Stimulated activated naive CD8-positive, alpha-beta T cell treated with anti-CD3 and anti-CD28 coated beads, Interleukin-15, Interleukin-2, amounts not matched to agents 100 U/mL and 50 U/mL, for 24 hours (primary cell): Measurements from ENCODE around the gene CLDN7.

Source experiments
- ATAC-seq: fragments of 150-1000 bp; cut with Tn5 transposase; one replicate; pipeline ENCODE4 v1.10.0; 2021
- DNase-seq: peaks from one replicate; pipeline ENCODE4 v3.0.0; 2021

CLDN7 gene

DNA sequence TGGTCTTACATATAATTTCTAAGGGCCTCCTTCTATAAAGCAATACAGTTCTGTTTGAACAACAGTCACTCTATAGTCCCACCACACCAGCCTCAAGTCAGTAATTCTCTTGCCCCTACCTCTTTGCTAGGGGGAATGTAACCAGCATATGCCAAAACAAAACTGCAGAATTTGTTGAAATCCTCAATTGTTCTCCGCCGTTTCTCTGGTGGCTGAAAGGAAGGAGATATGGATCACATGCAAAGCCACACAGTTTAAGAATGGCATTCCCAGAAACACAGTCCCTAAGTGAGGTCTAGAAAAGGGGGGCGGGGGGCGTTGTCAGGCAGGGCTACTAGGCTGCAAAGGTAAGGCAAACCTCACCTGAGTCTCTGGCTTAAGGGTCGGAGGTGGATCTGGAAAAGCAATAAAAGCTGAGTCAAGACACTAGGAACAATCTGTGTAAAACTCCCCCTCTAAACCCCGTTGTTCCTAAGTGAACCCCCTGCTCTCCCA, 25.0 kb downstream of the CLDN7 start:
- ATAC-seq, result no peak
- DNase-seq, result no peak

DNA sequence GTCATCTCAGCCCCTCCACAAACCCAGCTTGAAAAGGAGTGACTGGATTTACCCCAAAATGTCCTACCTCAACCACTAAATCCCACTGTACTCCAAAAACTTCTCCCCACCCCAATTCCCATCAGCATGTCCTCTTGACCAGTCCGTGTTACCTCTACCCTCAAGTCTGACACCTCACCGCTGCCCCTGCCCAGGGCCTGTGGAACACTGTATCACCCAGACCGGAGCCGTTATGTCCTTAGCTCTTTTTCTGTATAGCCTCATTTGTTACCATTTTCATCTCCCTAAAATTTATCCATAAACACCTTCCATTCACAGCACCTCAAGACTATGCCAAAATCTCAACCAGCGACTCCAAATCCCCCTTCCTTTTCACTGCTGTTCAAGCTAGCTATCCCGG, 25.5 kb downstream of the CLDN7 start:
- DNase-seq, result no peak
- no peak for ATAC-seq

DNA sequence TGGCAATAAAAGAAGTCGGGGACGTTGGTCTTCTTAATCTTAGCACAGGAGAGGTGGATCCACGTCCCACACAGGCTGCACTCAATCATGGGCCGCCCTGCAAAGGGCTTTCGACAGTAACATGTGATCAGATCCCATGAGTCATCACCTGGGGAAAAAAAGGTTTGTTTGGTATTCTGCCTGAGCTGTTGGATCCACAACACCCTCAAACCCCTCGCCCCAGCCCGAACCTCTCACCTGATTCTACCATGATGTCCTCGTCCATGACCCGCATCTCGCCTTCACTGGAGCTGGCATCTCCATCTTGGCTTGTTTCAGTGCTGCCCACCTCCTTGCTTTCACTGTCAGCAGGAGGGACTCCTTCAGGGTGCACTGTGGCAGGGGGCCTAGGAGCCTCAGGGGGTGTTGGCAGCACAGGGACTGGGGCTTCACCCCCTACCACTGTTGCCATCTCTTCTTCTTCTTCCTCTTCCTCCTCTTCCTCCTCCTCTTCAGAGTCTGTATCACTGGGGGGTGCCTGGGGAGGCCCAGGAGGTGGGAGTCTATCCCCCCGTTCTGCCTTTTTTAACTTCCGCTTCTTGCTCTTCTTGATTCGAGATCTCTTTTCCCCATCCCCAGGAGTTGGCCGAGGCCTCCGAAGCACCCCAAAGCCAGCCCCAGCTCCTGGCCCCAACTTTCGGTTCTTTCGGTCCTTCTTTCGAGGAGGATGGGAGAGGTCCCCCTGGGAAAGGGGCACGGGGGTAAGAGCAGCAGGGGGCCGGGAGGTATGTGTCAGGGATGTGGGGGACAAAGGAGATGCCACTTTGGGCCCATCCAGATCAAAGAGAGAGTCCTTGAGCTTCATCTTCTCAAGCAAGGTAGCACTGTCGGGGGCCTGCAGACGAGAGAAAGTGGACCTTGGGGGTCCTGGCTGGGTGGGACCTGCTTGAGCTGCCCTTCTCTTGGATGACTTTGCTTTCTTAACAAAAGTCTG, 26.3 kb downstream of the CLDN7 start:
- no peak for ATAC-seq

DNA sequence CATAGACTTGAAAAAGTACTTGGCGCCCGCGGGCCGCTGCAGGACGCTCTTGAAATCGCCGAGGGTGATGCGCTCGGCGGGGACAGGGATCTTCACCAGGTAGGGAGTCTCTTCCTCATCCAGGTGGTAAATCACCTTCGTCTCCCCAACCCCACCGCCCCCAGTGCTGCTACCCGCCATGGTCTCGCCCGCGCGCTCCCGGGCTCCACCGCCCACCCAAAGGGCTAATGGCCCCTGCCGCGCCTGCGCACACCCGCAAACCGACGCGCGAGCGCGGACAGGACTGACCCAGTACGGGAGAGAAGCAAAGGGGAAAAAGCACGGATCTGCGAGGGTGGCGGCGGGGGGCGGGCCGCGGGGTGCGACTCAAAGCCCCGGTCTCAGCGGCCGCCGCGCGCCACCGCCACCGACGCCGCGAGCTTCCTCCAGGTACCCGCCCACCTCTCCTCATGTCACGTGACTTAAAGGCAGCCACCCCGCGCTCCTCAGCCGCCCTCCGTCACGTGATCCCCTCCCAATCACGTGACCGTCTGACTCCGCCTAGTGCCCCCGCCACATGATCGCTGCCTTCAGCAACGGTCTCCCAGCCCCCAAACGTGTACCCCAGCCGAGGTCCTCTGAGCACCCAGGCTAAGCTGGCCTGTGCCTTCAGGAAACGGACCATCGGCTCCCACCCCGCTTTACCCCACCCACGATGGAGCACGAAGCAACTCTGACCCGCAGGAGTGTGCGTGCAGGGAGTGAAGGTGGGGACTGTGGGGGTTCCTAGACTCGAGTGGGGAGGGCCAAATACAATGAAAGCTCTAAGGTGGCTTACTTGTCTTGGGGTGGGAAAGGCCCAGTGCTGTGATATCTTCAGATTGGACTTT, 28.0 kb downstream of the CLDN7 start, which contains the start of gene DVL2:
TSS of gene DVL2 (minus strand) at position 435 of the 869 bp plus-strand sequence. CDS start at position 180, 255 bp downstream.
- ATAC-seq, result peak; percentile 40
- peak; percentile 96 for DNase-seq

More for the DNA sequence above, 26.3 kb downstream of the CLDN7 start:
- no peak for DNase-seq

DNA sequence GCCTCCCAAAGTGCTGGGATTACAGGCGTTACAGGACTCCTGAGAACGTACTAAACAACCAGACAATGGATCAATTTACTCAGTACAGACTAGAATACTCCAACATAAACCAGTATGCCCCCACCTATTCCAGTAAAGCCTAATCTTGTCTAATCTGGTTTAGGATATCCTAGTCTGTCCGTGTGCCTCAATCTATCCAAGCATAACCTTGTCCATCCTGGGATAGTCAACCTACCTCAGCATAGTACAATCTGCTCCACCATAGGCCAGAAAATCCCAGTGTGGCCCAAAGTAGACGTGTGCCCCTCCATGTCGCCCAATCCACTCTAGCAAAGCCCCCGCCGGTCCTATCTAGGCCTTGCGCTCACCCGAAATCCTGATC, 28.6 kb downstream of the CLDN7 start:
- no peak for DNase-seq
- peak; percentile 1 for ATAC-seq

DNA sequence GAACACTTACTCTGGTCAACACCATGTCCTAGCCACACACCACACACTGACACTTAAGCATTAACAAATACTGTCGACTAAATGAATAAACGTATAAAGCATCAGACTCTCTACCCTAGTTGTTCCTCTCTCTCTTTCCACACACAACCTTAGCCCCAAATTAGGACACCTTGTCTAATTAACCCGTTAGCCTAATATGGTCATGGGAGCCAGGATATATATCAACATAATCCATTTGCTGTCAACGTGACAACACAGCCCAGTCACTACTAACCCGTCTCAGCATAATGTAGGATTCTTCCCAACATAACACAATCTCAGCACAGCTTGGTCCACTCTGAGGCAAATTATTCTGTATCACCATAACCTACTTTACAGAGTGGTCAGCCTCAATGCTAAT, 30.2 kb downstream of the CLDN7 start:
- DNase-seq (no peak), ATAC-seq (no peak)

DNA sequence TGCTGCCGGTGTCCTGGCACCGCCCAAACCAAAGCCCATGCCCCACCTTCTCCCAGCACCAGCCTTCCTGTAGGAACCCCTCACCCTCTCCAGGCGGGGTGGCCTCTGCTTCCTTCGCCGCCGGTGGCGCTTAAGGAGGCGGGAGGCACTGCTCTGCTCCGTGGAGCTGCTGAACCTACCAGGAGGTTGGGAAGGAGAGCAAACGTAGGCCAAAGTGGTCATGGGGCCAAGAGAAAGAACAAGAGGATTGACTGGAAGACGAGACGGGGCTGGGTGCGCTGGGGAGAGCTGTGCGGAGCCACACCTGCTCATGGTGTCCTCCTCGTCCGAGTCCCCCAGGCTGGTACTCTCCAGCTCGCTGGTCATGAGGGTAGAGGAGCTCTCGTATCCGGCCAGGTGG, 32.8 kb downstream of the CLDN7 start:
- ATAC-seq, result no peak
- DNase-seq, result no peak

DNA sequence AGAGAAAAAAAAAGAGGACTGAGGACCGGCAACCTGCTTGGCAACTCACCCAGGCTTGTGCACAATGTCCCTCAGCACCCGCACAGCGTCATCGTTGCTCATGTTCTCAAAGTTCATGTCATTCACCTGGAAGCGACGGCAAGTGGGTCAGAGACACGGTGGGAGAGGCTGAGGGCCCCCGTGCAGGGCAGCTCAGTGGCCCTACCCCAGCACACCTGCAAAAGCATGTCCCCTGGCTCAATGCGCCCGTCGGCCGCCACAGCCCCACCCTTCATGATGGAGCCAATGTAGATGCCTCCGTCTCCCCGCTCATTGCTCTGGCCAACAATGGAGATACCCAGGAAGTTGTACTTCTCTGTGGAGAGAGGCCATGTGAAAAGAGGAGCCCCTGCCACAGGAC, 33.4 kb downstream of the CLDN7 start:
- ATAC-seq (no peak), DNase-seq (no peak)

DNA sequence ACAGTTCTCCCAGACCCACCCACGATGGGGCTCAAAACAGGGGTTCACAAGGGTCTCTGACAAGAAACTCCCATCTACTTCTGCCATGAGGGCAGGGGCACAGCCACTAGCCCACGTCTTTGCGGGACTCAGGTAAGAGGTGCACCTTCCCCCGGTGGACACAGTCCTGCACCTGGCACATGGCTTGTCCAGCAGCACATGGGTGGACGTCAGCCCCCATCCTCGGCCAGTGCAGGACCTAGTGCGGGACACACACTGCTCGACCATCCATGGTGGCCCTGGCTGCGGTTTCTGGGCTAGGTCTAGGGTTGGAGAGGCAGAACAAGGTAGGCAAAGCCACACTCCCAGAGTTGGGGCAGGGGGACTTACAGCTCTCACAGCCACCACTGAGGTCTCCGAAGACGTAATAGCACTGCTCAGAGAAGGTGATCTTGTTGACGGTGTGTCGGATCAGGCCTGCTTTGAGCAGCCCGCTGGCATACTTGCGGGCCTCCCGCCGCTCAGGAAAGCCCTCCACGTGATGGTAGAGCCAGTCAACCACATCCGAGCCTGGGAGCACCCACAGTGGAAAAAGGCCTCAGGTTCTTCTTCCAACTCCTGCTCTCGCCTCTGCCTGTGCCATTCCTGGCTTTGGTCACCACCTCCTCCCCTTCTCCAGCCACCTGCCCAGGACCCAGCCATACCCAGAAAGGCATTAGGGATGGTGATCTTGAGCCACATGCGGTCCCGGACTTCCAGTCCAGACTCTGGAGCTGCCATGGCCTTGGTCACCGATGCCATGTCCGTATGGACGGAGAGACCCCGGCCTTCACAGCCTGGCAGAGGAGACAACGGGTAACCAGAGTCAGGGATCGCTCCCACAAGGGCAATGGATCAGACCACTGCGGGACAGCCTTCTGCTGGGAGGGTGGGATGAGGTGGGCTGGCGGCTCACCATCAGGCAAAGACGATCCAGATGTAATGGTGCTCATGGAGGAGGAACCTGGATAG, 35.3 kb downstream of the CLDN7 start:
- ATAC-seq (no peak), DNase-seq (no peak)

DNA sequence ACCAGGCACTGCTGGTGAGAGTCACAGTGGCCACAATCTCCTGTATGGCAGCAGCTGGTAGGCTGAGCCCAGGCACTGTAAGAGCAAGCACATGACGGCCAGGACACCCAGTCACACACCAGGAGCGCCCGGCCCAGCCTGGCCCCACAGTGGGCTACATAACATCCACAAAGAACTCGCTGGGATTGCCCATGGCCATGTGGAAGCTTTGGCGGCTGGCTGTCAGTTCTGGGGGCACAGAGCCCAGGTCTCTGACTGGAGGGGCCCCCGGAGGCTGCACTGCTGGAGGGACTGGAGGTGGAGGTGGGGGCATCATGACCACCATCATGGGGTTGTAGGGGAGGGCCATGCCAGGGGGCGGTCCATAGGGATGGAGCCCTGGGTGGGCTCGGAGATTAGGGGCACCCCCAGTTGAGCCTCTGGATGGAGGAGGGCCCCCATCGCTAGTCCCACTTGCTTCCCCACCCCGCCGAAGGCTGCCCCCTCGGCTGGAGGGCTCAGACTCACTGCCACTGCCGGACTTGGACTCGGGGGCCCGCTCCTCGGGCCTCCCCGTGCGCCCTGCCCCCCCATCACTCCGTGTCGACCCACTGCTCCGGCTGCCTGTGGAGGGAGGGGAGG, 36.5 kb downstream of the CLDN7 start:
- DNase-seq, result no peak
- ATAC-seq, result no peak

DNA sequence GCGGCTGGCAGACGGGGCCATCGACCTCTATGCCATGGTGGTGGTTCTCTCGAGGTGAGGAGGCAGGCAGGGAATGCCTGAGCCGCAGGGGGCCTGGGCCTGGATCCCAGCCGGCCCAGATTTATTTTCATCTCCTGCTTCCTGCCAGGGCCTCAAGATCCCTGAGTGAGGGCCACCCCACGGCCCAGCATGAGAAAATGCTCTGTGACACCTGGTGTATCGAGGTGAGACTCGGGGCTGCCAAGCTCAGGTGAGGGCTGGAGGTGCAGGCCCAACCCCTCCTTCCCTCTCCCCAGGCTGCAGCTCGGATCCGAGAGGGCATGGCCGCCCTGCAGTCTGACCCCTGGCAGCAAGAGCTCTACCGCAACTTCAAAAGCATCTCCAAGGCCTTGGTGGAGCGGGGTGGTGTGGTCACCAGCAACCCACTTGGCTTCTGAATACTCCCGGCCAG, 37.6 kb downstream of the CLDN7 start:
- DNase-seq (no peak), ATAC-seq (no peak)

DNA sequence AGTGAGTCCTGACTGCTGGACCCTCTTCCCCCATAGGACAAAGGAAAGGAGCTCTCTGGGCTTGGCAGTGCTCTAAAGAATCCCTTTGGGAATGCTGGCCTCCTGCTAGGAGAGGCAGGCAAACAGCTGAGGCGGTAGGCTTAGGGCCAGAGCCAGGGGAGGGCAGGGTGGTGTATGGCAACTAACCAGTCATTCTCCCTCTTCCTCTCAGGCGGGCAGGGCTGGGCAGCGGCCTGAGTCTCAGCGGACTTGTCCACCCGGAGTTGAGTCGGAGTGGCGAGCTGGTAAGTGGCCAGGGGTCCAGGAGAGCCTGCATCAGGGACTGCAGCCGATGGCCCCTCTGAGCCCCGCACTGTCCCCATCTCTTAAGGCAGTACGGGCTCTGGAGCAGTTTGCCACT, 38.2 kb downstream of the CLDN7 start:
- ATAC-seq (no peak), DNase-seq (no peak)

DNA sequence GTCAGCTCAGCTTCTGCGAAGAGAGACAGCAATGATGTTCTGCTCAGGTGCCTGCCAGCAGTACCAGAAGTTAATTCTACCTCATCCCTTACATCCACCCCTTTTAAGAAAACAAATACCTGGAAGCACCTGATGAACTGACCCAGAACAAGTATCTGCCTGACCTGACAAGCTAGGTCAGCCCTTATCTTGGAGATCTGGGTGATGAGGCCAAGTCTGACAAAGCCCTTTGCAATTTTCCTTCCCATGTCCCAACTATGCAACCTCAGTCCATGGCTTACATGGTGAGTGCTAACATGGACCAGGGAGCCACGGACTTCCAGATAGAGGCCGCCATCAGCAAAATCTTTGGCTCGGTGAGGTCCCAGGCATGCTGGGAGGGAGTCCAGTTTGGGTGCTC, 38.9 kb downstream of the CLDN7 start:
- ATAC-seq, result no peak

DNA sequence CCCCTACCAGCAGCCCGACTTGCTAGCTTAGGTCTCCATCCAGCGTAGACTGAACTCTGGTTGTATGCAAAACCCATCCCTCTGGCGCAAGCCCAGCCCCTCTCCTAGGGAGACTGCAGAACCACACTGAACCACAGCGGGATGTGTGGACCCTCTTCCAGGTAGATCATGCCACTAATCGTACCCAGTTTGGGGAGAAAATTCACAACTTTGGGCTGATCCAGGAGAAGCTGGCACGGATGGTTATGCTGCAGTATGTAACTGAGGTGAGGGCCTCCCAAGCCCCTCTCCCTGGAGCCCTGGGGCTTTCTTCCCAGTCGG, 39.3 kb downstream of the CLDN7 start:
- no peak for DNase-seq
- no peak for ATAC-seq

More for the DNA sequence above, 38.9 kb downstream of the CLDN7 start:
- no peak for DNase-seq

DNA sequence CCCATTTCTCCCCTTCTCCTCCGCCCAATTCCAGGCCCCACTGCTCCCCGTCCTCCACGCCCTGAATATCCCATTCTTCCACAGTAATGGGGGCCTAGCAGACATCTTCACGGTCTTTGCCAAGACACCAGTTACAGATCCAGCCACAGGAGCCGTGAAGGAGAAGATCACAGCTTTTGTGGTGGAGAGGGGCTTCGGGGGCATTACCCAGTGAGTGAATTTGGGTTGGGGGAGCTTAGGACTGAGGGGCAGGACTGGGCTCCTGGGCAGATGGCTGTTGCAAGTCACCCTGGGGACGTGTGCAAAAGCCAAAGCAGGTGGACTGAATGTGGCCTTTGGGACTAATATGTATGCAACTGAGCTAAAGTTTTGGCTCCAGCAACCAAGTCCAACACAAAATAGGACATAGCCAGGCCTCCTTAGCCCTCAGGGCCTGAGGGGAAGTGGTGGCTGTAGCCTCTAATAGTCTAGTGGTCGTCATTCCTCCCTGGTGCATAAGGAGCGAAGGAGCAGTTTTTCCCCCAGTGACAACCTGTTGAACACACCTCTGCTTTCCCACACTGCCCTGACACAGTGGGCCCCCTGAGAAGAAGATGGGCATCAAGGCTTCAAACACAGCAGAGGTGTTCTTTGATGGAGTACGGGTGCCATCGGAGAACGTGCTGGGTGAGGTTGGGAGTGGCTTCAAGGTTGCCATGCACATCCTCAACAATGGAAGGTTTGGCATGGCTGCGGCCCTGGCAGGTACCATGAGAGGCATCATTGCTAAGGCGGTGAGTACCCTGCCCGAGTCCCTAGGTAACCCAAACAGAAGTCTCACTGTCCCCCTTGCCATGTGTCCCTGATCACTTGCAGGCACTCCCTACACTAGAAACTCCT, 39.9 kb downstream of the CLDN7 start:
- no peak for DNase-seq
- ATAC-seq, result no peak

DNA sequence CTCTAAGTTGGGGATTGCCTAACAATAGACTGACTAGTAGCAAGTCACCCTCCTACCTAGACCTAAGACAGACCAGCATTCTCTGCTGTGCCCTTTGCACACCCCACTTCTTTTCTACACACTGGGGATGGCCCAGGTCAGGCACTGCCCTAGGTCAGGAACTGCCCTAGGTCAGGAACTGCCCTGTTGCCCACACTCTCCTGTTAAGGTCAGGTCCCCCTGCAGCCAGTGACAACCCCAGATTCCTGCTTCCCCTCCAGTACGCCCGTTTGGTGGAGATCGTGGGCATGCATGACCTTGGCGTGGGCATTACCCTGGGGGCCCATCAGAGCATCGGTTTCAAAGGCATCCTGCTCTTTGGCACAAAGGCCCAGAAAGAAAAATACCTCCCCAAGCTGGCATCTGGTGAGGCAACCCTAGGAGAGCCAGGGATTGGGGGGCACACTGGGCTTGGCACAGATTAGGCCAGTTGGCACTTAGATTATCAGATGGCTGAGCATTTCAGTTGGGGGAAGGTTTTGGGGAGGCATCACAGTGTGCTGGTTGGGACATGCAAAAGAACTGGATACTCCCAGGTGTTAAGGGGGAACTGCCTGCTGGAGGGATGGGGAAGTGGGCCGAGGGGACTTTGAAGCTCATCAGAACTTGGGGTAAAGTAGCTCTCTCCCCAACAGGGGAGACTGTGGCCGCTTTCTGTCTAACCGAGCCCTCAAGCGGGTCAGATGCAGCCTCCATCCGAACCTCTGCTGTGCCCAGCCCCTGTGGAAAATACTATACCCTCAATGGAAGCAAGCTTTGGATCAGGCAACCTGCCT, 40.8 kb downstream of the CLDN7 start:
- DNase-seq, result no peak
- no peak for ATAC-seq

DNA sequence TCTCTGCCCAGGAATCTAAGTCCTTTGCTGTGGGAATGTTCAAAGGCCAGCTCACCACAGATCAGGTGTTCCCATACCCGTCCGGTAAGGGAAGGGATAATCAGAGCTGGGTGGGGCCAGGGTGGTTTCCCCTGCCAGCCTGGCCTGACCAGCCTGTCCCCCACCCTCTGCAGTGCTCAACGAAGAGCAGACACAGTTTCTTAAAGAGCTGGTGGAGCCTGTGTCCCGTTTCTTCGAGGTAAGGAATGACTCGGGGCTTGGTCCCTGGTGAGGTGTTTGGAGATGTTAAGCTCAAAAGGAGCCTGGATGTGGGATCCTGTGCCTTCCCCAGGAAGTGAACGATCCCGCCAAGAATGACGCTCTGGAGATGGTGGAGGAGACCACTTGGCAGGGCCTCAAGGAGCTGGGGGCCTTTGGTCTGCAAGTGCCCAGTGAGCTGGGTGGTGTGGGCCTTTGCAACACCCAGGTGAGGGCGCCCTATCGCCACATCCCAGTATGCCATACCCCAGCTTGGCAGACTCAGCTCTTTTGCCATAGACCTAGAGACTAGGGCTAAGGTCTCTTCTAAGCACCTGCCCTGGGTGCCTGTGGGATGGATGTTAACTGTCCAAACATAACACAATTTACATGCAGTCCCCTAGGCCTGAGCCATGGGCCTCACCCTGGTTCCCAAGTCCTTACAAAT, 41.5 kb downstream of the CLDN7 start:
- peak; percentile 69 for DNase-seq

DNA sequence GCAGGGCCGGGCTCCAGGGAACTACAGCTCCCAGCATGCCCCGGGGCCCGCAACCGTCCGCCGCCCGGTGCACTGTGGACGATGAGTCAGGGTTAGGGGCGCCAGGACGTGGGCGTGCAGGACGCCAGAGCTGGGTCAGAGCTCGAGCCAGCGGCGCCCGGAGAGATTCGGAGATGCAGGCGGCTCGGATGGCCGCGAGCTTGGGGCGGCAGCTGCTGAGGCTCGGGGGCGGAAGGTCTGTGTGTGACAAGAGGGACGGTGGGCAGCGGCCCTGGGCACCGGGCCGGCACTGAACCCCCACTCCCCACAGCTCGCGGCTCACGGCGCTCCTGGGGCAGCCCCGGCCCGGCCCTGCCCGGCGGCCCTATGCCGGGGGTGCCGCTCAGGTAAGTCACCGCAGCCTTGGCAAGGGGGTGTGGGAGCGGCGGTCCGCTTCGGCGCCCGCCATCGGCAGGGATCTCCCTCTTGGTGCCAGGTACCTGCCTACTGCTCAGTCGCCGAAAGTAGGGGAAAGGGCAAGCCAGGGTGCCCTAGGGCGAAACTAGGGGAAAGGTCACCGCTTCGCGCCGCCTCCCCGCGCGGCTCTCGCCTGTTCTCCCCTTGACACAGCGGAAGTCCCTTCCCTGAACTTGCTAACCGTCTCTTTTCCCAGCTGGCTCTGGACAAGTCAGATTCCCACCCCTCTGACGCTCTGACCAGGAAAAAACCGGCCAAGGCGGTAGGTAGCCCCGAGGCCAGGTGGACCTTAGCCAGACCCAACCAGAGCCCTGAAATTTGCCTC, 42.3 kb downstream of the CLDN7 start, which contains the start of the genes ACADVL and DLG4:
TSS of gene ACADVL (plus strand) at position 127 of the 781 bp plus-strand sequence. CDS start at position 174, 47 bp downstream.
TSS of gene DLG4 (minus strand) at position 25 of the 781 bp plus-strand sequence.
- ATAC-seq (peak; percentile 80), DNase-seq (peak; percentile 90)

More for the DNA sequence above, 41.5 kb downstream of the CLDN7 start:
- peak; percentile 37 for ATAC-seq
